ENCODE data around the gene UBR3.
A peak's percentile ranks its signal among the peaks of the same experiment; 100 is the strongest.

DNA sequence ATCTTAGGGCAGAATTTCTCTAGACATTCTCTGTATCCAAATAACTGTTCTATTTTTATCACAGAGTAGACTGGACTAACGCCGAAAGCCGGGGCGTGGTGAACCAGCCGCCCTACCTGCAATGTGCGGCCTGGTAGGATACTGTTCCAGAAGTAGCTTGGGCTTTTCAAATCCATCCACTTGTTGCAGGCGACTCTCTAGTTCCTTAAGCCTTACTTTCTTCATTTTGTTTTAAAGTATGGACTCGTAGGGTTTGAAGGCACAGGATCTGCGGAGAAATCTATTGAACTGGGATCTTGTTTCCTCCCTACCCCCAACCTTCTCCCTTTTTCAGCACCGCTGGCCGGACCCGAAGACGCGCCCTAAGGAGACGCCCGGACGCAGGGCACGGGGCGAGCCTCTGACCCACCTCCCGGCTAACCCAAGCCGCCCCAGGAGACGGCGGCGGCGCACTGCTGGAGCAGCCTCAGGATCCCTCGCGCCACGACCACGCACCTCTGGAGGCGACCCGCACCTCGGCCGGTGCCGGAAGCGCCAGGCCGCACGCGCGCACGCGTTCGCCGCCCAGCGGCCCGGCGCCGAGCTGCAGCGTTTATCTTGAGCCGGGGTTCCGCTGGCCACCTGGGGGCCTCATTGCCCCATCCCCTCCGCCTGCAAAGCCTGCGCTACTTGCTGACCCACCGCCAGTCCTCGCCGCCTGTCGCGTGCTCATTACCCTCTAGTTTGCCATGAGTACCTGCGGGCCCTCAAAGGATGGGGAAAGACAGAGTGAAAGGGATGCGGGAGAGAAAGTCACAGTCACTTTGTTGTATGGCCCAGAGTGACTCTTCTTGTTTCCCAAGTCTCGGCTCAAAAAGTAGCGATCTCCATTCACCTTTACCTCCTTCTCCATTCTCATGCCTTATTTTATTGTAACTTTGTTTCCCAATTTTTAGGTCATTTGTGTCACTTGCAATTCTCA lies 2.6 kb upstream of the UBR3 start, which contains the start of gene METTL5:
- TF ChIP-seq, protein P1, sequence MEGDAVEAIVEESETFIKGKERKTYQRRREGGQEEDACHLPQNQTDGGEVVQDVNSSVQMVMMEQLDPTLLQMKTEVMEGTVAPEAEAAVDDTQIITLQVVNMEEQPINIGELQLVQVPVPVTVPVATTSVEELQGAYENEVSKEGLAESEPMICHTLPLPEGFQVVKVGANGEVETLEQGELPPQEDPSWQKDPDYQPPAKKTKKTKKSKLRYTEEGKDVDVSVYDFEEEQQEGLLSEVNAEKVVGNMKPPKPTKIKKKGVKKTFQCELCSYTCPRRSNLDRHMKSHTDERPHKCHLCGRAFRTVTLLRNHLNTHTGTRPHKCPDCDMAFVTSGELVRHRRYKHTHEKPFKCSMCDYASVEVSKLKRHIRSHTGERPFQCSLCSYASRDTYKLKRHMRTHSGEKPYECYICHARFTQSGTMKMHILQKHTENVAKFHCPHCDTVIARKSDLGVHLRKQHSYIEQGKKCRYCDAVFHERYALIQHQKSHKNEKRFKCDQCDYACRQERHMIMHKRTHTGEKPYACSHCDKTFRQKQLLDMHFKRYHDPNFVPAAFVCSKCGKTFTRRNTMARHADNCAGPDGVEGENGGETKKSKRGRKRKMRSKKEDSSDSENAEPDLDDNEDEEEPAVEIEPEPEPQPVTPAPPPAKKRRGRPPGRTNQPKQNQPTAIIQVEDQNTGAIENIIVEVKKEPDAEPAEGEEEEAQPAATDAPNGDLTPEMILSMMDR (IDR thresholded peaks at IDR 0.05; ENCODE audit: low read depth, low read length) = peak; percentile 97
- no peak for TF ChIP-seq EZH2phosphoT487 (IDR thresholded peaks at IDR 0.05; ENCODE audit: low read depth)

All from OCI-LY3 (cell line).